HAP-1 (cell line): ENCODE data around the gene POLN.
"Not testable (repeated sequence)": the region's sequence is repeated elsewhere in the genome, so short reads cannot be mapped to it uniquely, and the experiment has no call there.

Source experiments
- DNase-seq, 2 experiments: peaks; one replicate each; pipeline ENCODE4 v3.0.0-alpha.2; 2016 to 2020; ENCODE audit warnings: low spot score in 2 of 2
- H3K27me3 ChIP-seq: fragments of 250-450 bp; sonication (Bioruptor Pico); 2 replicates; pipeline ENCODE4 v1.5.1; 2020; ENCODE audit warnings: low read depth, mild to moderate bottlenecking, moderate library complexity
- H3K36me3 ChIP-seq: fragments of 250-450 bp; sonication (Bioruptor Pico); replicated peaks from 2 replicates; pipeline ENCODE4 v1.5.1; 2020; ENCODE audit warnings: mild to moderate bottlenecking
- H3K4me1 ChIP-seq: fragments of 250-450 bp; sonication (Bioruptor Pico); 2 replicates; pipeline ENCODE4 v1.5.1; 2020; ENCODE audit warnings: mild to moderate bottlenecking
- H3K4me3 ChIP-seq: fragments of 250-450 bp; sonication (Bioruptor Pico); 2 replicates; pipeline ENCODE4 v1.5.1; 2020; ENCODE audit warnings: mild to moderate bottlenecking, moderate library complexity
- H3K9me3 ChIP-seq: fragments of 250-450 bp; sonication (Bioruptor Pico); 2 replicates; pipeline ENCODE4 v1.5.1; 2020; ENCODE audit warnings: mild to moderate bottlenecking, moderate library complexity
- in situ Hi-C: fragments of 300-500 bp; cut with MboI; formaldehyde crosslinking; loops from 3 replicates; pipeline ENCODE4 v1.14.3; 2020; ENCODE audit warnings: low sequenced_read_pairs, inconsistent platforms, mixed read lengths

The POLN gene

DNA sequence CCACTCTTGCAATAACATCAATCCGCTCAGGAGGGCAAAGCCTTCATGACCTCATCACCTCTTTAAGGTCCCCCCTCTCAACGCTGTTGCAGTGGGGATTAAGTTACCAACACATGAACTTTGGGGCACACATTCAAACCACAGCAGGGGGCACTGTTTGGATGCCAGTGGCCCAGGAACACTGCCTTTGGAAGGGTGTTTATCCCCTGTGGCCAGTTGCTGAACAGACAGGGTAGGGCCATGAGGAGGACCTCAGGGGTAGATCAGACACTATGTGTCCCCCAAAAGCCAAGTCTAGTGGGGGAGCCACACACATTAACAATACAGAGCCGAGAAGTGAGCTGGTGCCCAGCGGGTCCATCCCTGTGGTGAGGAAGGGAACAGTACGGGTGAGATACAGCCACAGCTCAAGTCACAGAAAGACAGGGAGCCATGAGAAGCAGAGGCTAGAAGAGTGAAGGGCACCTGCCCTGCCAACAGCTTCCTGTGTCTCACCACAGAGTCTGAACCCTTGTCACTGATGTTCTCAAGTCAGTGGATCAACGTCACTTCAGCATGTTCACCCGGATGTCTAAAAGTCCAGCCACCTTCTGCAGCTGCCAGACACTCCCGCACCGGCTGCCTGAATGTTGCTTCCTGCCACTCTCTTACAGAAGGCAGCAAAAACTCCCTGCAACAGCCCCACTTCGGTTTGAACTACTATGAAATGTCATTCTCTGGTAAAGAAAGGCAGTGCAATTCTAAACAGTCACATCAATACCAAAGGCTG is 39.8 kb upstream of the POLN start:
- Histone ChIP-seq H3K4me1 (no peaks in the 10 kb centered on the region), H3K9me3 (no peaks in the 10 kb centered on the region), H3K36me3 (no peaks in the 10 kb centered on the region), H3K4me3 (no peak overlapping the region), H3K27me3 (no peaks in the 10 kb centered on the region)
- DNase-seq = no peak
- in situ Hi-C loops = no loop called here

DNA sequence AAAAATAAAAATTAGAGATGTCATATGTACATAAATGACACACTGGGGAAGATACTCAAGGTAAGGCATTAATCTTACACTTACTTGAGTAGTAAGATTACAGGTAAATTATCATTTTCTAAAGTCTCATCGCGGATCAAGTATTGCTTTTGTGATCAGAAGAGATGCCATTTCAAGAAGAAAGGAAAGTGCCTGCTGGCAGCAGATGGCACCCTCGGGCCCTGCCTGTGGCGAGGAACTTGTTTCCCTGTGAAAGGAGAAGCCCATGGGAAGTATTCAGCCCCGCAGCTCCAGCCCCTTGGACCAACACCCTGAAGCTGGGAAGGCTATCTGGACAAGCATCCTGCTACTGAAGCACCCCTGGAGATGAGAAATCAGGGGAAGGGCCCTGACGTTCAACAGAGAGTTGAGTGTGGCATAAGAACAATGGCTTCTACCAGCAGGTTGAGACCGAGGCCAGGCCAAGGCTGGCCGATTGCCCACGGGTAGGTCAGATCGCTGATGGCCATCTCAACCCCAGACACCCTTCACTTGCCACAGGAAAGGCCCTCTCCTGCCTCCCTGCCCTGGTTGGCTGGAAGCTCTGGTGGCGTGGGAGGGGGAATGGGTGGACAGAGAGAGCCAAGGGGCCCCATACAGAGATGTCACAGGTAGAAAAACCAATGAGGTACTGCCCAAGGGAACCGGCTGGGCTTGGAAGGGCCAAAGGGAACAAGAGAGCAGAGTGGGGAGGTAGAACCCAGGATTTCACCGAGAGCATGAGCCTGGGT is 38.8 kb upstream of the POLN start:
- Histone ChIP-seq H3K27me3 (no peaks in the 10 kb centered on the region), H3K9me3 (no peaks in the 10 kb centered on the region), H3K4me1 (no peaks in the 10 kb centered on the region), H3K4me3 (no peak overlapping the region), H3K36me3 (no peaks in the 10 kb centered on the region)
- DNase-seq = no peak
- in situ Hi-C loops = no loop called here

DNA sequence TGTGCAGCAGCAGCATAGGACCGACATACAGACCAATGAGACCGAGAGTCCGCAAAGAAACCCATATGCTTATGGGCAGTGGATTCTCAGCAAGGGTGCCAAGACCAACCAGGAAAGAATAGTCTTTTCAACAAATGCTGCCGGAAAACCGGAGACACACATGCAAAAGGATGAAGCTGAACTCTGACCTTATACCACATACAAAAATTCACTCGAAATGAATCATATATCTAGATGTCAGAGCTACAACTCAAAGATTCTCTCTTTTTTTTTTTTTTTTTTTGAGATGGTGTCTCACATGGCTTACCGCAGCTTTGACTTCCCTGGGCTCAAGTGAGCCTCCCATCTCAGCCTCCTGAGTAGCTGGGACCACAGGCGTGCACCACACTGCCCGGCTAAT is 36.0 kb upstream of the POLN start:
- H3K4me1 ChIP-seq = no peaks in the 10 kb centered on the region
- H3K4me3 ChIP-seq = no peak overlapping the region
- no peaks in the 10 kb centered on the region for H3K9me3 ChIP-seq
- H3K27me3 ChIP-seq = no peaks in the 10 kb centered on the region
- no peaks in the 10 kb centered on the region for H3K36me3 ChIP-seq
- in situ Hi-C loops = no loop called here
- no peak for DNase-seq

DNA sequence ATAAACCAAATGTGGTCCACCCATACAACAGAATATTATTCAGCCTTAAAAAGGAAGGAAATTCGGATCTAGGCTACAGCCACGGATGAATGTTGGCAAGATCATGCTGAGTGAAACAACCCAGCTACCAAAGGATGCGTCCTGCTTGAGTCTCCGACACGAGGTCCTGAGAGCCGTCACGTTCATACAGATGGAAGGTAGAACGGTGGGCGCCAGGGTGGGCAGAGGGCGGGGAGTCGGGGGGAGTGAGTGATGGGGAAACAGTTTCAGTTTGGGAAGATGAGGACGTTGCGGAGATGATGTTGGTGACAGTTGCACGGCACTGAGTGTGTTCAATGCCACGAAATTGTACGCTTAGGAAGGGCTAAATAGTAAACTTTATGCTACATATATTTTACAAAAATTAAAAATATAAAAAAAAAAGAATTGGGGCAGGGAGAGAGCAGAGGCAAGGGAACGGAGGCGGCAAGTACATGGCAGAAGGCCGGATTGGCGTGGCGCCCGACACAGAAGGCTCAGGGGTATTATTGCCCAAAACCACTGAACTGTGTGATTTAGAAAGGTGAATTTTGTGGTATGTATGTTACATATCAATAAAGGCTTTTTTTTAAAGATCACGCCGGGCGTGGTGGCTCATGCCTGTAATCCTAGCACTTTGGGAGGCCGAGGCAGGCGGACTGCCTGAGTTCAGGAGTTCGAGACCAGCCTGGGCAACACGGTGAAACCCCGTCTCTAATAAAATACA is 34.8 kb upstream of the POLN start:
- no peak for DNase-seq
- in situ Hi-C loops = no loop called here
- no peaks in the 10 kb centered on the region for H3K4me1 ChIP-seq
- no peaks in the 10 kb centered on the region for H3K27me3 ChIP-seq
- H3K36me3 ChIP-seq = no peaks in the 10 kb centered on the region
- no peaks in the 10 kb centered on the region for H3K9me3 ChIP-seq
- H3K4me3 ChIP-seq = no peak overlapping the region

DNA sequence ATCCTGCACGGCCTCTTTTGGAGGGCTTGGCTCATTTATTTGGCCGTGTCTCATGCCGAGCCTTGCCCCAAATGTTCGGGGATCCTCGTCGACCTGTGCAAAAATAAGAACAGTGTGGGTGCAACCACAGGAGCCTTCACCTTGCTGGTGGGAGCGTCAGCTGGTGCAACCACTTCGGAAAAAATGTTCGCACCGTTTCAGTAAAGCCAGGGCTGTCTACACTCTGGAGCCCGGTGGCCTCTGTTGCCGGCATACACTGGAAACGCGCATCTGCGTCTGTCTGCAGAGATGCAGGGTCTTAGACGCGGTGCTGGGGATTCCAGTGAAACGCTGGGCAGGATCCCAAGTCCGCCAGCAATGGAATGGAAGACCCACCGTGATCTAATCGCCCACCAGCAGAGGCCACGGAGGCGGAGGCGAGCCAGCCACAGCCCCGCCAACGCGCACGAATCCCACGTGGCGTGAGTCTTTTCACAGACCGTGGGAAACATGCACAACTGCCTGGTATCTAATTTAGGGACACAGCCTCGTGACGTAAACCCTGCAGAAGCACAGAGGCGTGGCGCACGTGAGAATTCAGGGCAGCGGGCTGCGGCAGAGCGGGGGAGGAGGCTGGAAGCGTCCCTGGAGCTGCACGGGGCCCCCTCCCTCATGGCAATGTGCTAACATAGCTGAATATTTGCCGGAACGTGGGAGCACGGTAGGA is 33.8 kb upstream of the POLN start:
- DNase-seq = no peak
- H3K4me3 ChIP-seq = no peak overlapping the region
- no peaks in the 10 kb centered on the region for H3K4me1 ChIP-seq
- in situ Hi-C loops = no loop called here
- no peaks in the 10 kb centered on the region for H3K36me3 ChIP-seq
- H3K27me3 ChIP-seq = no peaks in the 10 kb centered on the region
- H3K9me3 ChIP-seq = no peaks in the 10 kb centered on the region

DNA sequence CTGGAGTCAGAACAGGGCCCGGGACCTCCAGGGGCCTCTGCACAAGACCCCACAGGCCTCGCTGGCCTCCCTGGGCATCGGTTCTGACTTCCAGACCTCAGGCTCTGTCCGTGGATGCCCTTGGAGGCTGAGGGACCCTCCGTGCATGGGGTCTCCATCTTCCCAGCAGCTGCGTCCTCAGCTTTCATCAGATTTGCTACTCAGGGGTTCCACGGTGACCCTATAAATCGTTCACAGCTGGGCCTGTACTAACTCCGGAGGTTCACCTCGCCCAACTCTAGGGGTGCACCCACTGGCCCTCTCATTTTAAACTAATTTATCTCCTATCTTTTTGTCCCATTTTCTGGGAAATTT is 33.1 kb upstream of the POLN start:
- H3K27me3 ChIP-seq, DNase-seq, H3K36me3 ChIP-seq, H3K4me1 ChIP-seq, H3K4me3 ChIP-seq, H3K9me3 ChIP-seq, in situ Hi-C loops: not testable (repeated sequence)

DNA sequence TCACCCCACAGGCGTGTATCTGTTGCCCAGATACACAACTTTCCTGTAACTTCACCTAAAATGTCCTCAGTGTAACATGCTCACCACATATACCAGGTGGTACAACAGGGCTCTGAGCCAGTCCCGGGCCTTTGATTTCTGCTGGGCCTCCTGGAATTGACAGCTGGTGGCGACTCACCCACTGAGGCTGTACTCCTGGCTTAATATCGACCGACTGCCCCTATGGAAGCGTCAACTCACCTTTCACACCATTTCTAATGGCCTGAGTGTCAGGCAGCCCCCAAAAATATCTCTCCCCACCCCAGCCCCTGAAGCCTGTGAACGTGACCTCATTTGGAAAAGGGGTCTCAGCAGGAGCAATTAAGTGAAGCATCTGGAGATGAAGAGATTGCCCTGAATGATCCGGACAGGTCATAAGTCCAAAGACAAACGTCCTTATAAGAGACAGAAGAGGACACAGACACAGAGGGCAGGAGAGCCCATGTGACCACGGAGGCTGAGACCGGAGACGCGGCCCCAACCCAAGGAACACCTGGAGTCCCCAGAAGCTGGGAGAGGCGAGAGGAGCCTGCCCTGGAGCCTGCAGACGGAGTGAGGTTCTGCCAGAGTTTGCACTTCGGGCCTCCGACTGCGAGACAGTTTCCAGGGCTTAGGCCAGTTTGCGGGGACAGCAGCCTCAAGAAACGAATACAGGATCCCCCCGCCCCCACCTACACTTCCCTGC is 32.6 kb upstream of the POLN start:
- in situ Hi-C loops = no loop called here
- no peak for DNase-seq

DNA sequence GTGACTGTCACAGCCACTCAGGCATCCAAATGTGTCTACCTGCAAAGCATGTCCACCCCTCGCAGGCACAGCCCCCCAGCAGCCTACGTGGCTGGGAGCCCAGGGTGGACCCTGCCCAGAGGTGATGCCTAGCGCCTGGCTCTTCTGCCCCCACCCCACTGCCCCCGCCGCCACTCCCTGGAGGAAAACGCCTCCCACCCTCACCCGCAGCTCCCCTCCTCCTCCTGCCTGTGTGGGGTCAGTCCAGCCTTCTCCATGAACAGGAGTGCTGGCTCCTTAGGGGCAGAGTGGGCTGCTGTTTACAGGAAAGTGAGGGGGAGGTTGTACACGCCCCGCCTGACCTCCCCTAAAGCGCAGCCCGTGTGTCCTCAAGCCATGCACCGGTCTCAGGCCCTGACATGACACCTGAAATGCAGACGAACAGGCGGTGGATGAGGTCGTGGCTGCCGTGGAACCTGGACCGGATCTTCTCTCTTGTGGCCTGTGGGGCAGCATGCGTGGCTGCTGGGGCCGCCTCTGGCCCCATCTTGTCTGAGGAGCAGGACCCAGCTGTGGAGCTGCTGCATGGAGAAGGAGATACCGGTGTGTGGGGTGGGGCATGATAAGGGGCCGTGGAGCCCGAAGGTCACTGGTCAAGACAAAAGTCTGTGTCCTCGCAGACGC is 31.9 kb upstream of the POLN start:
- H3K4me3 ChIP-seq = no peak overlapping the region
- no peak for DNase-seq
- no peaks in the 10 kb centered on the region for H3K36me3 ChIP-seq
- in situ Hi-C loops = no loop called here
- H3K4me1 ChIP-seq = no peaks in the 10 kb centered on the region
- H3K27me3 ChIP-seq = no peaks in the 10 kb centered on the region
- H3K9me3 ChIP-seq = no peaks in the 10 kb centered on the region

More for the DNA sequence above, 32.6 kb upstream of the POLN start:
- Histone ChIP-seq H3K4me3 (no peak overlapping the region), H3K27me3 (no peaks in the 10 kb centered on the region), H3K36me3 (no peaks in the 10 kb centered on the region), H3K9me3 (no peaks in the 10 kb centered on the region), H3K4me1 (no peaks in the 10 kb centered on the region)

DNA sequence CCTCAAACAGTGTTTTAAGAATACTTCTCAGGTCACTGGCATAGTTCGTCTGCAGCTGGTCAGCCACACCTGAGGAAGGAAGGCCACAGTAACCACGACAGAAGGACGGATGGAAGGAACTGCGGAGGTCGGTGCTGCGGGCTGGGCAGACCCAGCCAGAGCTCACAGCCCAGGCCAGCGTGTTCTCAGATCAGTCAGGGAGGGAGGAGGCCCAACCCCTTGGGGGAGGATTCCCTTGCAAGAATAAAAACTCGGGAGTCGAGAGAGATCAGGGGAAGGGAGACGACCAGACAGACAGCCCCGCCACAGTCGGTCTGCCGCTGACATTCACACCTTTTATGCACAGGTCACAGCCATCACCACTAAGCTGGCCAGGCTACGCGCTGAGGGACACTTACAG is 31.3 kb upstream of the POLN start:
- no peak for DNase-seq
- no peaks in the 10 kb centered on the region for H3K27me3 ChIP-seq
- no peaks in the 10 kb centered on the region for H3K4me1 ChIP-seq
- in situ Hi-C loops = no loop called here
- H3K4me3 ChIP-seq = no peak overlapping the region
- H3K9me3 ChIP-seq = no peaks in the 10 kb centered on the region
- H3K36me3 ChIP-seq = no peaks in the 10 kb centered on the region

DNA sequence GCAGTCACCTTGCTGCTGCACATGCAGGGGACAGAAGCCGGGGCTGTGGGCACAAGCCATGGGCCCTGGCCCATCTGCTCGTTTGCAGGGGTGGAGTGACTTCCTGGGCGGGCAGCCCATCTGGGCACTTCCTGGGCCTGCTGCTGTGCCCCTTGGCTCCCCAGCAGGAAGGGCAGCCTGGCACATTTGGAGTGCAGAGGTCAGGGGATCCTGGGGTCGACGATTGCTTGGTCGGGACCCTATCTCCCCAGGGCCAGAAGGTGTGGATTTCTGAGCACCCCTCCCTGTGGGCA is 30.9 kb upstream of the POLN start:
- no peaks in the 10 kb centered on the region for H3K36me3 ChIP-seq
- H3K9me3 ChIP-seq = no peaks in the 10 kb centered on the region
- in situ Hi-C loops = no loop called here
- DNase-seq = no peak
- no peak overlapping the region for H3K4me3 ChIP-seq
- H3K27me3 ChIP-seq = no peaks in the 10 kb centered on the region
- H3K4me1 ChIP-seq = no peaks in the 10 kb centered on the region

DNA sequence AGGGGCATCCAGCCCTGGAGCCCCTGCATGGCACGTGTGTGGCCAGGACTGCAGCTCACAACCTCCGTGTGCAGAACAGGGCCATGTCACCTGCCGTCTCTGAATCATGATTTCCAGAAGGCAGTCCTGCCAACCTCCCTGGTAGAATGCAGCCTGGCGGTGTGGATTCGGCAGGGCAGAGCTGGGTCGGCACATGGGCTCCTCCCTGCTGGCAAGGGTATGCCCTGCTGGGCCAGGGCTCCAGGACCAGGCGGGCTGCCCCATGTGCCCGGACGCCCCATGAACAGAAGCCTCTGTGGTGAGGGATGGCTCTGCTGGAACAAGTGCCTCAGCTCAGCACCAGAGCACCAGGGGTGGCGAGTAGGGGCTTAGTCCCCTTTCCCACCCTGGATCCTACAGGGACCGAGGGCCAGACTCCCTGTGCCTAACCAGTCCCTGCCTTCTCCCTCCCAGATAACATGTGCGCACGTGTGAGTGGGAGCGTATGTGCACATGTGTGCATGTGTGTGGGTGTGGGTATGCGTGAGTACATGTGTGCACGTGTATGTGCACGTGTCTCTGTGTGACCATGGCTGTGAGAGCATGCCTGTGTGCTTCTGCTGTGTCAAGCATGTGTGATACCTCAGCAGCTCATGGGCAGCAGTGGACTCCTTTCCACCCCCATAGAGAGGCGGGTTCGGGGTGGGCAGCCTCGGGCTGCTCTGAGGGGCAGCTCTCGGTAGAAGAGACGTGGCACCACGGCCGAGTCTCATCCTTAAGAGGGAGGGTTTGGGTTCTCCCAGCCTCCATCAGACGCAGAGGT is 30.3 kb upstream of the POLN start:
- H3K4me1 ChIP-seq = no peaks in the 10 kb centered on the region
- no peaks in the 10 kb centered on the region for H3K27me3 ChIP-seq
- no peaks in the 10 kb centered on the region for H3K9me3 ChIP-seq
- no peak overlapping the region for H3K4me3 ChIP-seq
- H3K36me3 ChIP-seq = no peaks in the 10 kb centered on the region
- no peak for DNase-seq
- in situ Hi-C loops = no loop called here

DNA sequence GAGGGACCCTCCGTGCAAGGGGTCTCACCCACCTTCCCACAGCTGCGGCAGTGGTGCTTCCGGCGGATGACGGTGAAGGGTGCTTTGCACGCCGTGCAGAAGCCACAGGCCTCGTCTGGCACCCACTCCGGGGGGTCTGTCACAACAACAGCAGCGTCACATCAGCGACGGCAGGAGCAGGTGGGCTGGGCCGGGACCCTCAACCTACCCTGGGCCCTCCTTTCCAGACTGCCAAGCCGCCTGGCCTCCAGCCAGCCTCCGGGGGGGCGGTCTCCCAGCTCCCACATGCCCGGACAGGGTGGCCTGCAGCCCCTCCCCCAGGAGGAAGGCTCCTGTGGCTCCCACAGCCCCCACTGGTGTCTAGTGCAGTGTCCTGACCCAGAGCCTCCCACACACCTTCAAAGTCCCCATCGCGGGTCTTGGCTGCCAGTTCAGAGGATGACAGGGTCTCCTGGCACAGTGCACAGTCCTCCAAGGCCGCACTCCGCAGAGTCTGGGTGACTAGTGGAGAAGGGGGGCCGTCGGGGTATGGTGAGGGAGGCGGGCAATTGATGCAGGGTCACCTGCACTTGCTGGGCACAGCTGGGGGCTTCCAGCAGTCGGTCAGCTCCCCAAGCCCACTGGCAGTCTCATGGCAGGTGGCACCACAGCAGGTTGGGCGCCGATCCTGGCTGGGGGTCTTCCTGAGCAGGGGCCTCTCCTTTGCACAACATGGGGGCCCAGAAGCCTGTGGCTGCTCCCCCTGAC is 29.5 kb upstream of the POLN start:
- Histone ChIP-seq H3K4me3 (no peak overlapping the region), H3K4me1 (no peaks in the 10 kb centered on the region), H3K27me3 (no peaks in the 10 kb centered on the region), H3K36me3 (no peaks in the 10 kb centered on the region), H3K9me3 (no peaks in the 10 kb centered on the region)
- no peak for DNase-seq
- in situ Hi-C loops = no loop called here
